Measurements from ENCODE around the gene CLCNKA.

GRCh38 chr1:15981679-15982078 lies 40.2 kb upstream of the CLCNKA start:
- TF ChIP-seq CTCF (IDR thresholded peaks at IDR 0.05; ENCODE audit: control extremely low read depth in 1 of 3, insufficient read depth in 1 of 3, low read depth in 1 of 3, low read length in 3 of 3) (no peak), POLR2A (IDR thresholded peaks at IDR 0.05; ENCODE audit: control extremely low read depth in 1 of 2, low read depth in 2 of 2, low read length in 2 of 2) (no peak), KDM5A (IDR thresholded peaks at IDR 0.05; ENCODE audit: low read length) (no peak), HDAC2 (IDR thresholded peaks at IDR 0.05; ENCODE audit: borderline replicate concordance in 1 of 2, low read depth in 2 of 2, low read length in 2 of 2) (no peak), ZNF274 (IDR thresholded peaks at IDR 0.05; ENCODE audit: borderline replicate concordance, extremely low read depth, low read length) (no peak), CBX8 (IDR thresholded peaks at IDR 0.05; ENCODE audit: borderline replicate concordance, low read depth, low read length) (no peak), YY1 (IDR thresholded peaks at IDR 0.05; ENCODE audit: low read depth, low read length) (no peak), SP1 (IDR thresholded peaks at IDR 0.05; ENCODE audit: low read depth, low read length) (no peak), RFX5 (IDR thresholded peaks at IDR 0.05; ENCODE audit: borderline replicate concordance, low read depth, low read length) (no peak), TAF7 (optimal IDR thresholded peaks at IDR 0.05; ENCODE audit: borderline replicate concordance, low read depth, low read length) (no peak), RBBP5 (IDR thresholded peaks at IDR 0.05; ENCODE audit: borderline replicate concordance, low read depth, low read length) (no peak)
